Right forelimb (tissue), 1 donor: ENCODE measurements around the gene COIL.

Experiments used
- DNase-seq: peaks from one replicate; pipeline ENCODE4 v3.0.0-alpha.2; 2018

COIL gene

GRCh38 chr17:56902348-56902747 is 58.5 kb downstream of the COIL start:
- no peak for DNase-seq

- DNase-seq = no peak
Measured at GRCh38 chr17:56899403-56899802, 61.4 kb downstream of the COIL start.

GRCh38 chr17:56898874-56899273 is 62.0 kb downstream of the COIL start:
- no peak for DNase-seq

GRCh38 chr17:56897646-56898424 is 63.0 kb downstream of the COIL start:
- DNase-seq = no peak

- no peak for DNase-seq
Measured at GRCh38 chr17:56896968-56897359, 63.9 kb downstream of the COIL start.

- no peak for DNase-seq
Measured at GRCh38 chr17:56896217-56896967, 64.5 kb downstream of the COIL start.

GRCh38 chr17:56894859-56895455 is 65.9 kb downstream of the COIL start:
- no peak for DNase-seq

- no peak for DNase-seq
Measured at GRCh38 chr17:56893503-56893902, 67.3 kb downstream of the COIL start.

- DNase-seq = no peak
Measured at GRCh38 chr17:56892333-56892732, 68.5 kb downstream of the COIL start.

- no peak for DNase-seq
Measured at GRCh38 chr17:56891751-56892150, 69.1 kb downstream of the COIL start.

GRCh38 chr17:56890906-56891674 is 69.8 kb downstream of the COIL start:
- DNase-seq = no peak

GRCh38 chr17:56890390-56890789 is 70.5 kb downstream of the COIL start:
- no peak for DNase-seq
